DMS 273 (cell line): ENCODE results near the gene ERRFI1.
"Not testable (repeated sequence)": the region's sequence is repeated elsewhere in the genome, so short reads cannot be mapped to it uniquely, and the experiment has no call there.

Experiments used
- DNase-seq: peaks from one replicate; lab custom pipeline; 2025; ENCODE audit not compliant: unreplicated experiment; lab: John Stamatoyannopoulos, UW

The ERRFI1 gene

GRCh38 chr1:7972285-7972684, 53.8 kb downstream of the ERRFI1 start:
- no peak for DNase-seq

GRCh38 chr1:7971024-7971423, 55.1 kb downstream of the ERRFI1 start:
- DNase-seq, result no peak

GRCh38 chr1:7970246-7970645, 55.9 kb downstream of the ERRFI1 start:
- no peak for DNase-seq

- DNase-seq, result no peak
Observed at GRCh38 chr1:7967651-7968050, 58.5 kb downstream of the ERRFI1 start.

GRCh38 chr1:7967196-7967595, 58.9 kb downstream of the ERRFI1 start:
- DNase-seq, result peak; percentile 67

- DNase-seq, result no peak
Observed at GRCh38 chr1:7964476-7964875, 61.6 kb downstream of the ERRFI1 start.

GRCh38 chr1:7963841-7964240, 62.3 kb downstream of the ERRFI1 start:
- DNase-seq, result not testable (repeated sequence)

- DNase-seq, result not testable (repeated sequence)
Observed at GRCh38 chr1:7963378-7963730, 62.8 kb downstream of the ERRFI1 start.

GRCh38 chr1:7962636-7963377, 63.3 kb downstream of the ERRFI1 start:
- DNase-seq, result no peak

- no peak for DNase-seq
Observed at GRCh38 chr1:7962014-7962335, 64.1 kb downstream of the ERRFI1 start.
